HuH-7.5 (cell line): ENCODE measurements around the gene UBALD1.
"Not testable (repeated sequence)": the region's sequence is repeated elsewhere in the genome, so short reads cannot be mapped to it uniquely, and the experiment has no call there.

Source experiments
- DNase-seq: peaks from one replicate; pipeline ENCODE4 v3.0.0; 2011; ENCODE audit warnings: low spot score

Gene UBALD1

GRCh38 chr16:4597174-4597573 is 17.5 kb downstream of the UBALD1 start:
- no peak for DNase-seq

- no peak for DNase-seq
These were observed 20.0 kb downstream of the UBALD1 start for GRCh38 chr16:4594433-4595410.

- DNase-seq, result no peak
These were observed 21.6 kb downstream of the UBALD1 start for GRCh38 chr16:4593086-4593485.

GRCh38 chr16:4591706-4592470 is 22.8 kb downstream of the UBALD1 start:
- no peak for DNase-seq

- DNase-seq, result no peak
These were observed 23.5 kb downstream of the UBALD1 start for GRCh38 chr16:4591191-4591590.

GRCh38 chr16:4588961-4589360 is 25.7 kb downstream of the UBALD1 start:
- DNase-seq, result no peak

- DNase-seq, result no peak
These were observed 26.3 kb downstream of the UBALD1 start for GRCh38 chr16:4588386-4588785.

- DNase-seq, result no peak
These were observed 28.4 kb downstream of the UBALD1 start for GRCh38 chr16:4586291-4586690.

- no peak for DNase-seq
These were observed 30.8 kb downstream of the UBALD1 start for GRCh38 chr16:4583906-4584305.

GRCh38 chr16:4580250-4580649 is 34.4 kb downstream of the UBALD1 start:
- DNase-seq, result no peak

- no peak for DNase-seq
These were observed 35.6 kb downstream of the UBALD1 start for GRCh38 chr16:4578961-4579530.

GRCh38 chr16:4576008-4576407 is 38.7 kb downstream of the UBALD1 start:
- DNase-seq, result no peak

GRCh38 chr16:4574919-4575705 is 39.6 kb downstream of the UBALD1 start:
- DNase-seq, result no peak

GRCh38 chr16:4573926-4574325 is 40.8 kb downstream of the UBALD1 start:
- DNase-seq, result not testable (repeated sequence)

GRCh38 chr16:4572715-4573114 is 42.0 kb downstream of the UBALD1 start:
- DNase-seq, result no peak

- no peak for DNase-seq
These were observed 43.9 kb downstream of the UBALD1 start for GRCh38 chr16:4570688-4571321.

- DNase-seq, result no peak
These were observed 44.6 kb downstream of the UBALD1 start for GRCh38 chr16:4570086-4570485.

- DNase-seq, result no peak
These were observed 48.5 kb downstream of the UBALD1 start for GRCh38 chr16:4566144-4566543.

GRCh38 chr16:4564661-4565267 is 49.9 kb downstream of the UBALD1 start:
- no peak for DNase-seq

GRCh38 chr16:4561596-4561995 is 53.1 kb downstream of the UBALD1 start:
- DNase-seq, result no peak
